SK-N-SH (cell line): Measurements from ENCODE around the gene PLA2G7. TPM values are rescaled to one million over a fixed set of nuclear protein-coding genes. Genes with fewer than 3 reads are reported as not detected.

ENCODE experiments used
- CTCF ChIA-PET: fragments of 300-600, 350-600 bp; formaldehyde crosslinking; extraction: SDS; loops from one replicate; lab custom pipeline; 2021; lab: Yijun Ruan, JAX
- POLR2A ChIA-PET: fragments of 350-600 bp; sonication (Branson Sonifier 250); formaldehyde crosslinking; extraction: SDS; loops from one replicate; lab custom pipeline; 2020; ENCODE audit warnings: antibody characterized with exemption, inconsistent platforms; lab: Yijun Ruan, JAX
- DNase-seq: peaks from one replicate; pipeline ENCODE4 v3.0.0; 2012
- H2AFZ ChIP-seq: fragments of 200-600 bp; sonication (generic); 2 replicates; pipeline ENCODE4 v1.8.1; 2016; ENCODE audit warnings: antibody characterized with exemption, mild to moderate bottlenecking, low read depth
- H3F3A ChIP-seq: fragments of 200-600 bp; sonication (generic); replicated peaks from 2 replicates; pipeline ENCODE3; 2016; ENCODE audit warnings: antibody characterized with exemption, mild to moderate bottlenecking; ENCODE audit not compliant: insufficient read depth
- H3K27ac ChIP-seq, 2 experiments: fragments of 200-500 bp in 1 of 2; fragments of 200-600 bp in 1 of 2; sonication (Bioruptor generic) in 1 of 2; sonication (generic), shearing (Covaris generic) in 1 of 2; 2 replicates each; pipeline versions ENCODE4 v1.5.1 to v1.6.1; 2014 to 2016; ENCODE audit warnings: low read depth in 2 of 2, inconsistent platforms in 1 of 2, low read length in 1 of 2, mild to moderate bottlenecking in 1 of 2, mixed read lengths in 1 of 2
- H3K27me3 ChIP-seq: fragments of 200-600 bp; sonication (generic), shearing (Covaris generic); 2 replicates; pipeline ENCODE4 v1.6.1; 2016; ENCODE audit warnings: mixed run types; ENCODE audit not compliant: insufficient read depth
- H3K36me3 ChIP-seq, 2 experiments: fragments of 200-500 bp in 1 of 2; fragments of 200-600 bp in 1 of 2; sonication (Bioruptor generic) in 1 of 2; sonication (generic) in 1 of 2; replicated peaks in 1 of 2; 2 replicates each; pipeline versions ENCODE3 to v1.5.1; 2014 to 2016; ENCODE audit warnings: low read length in 1 of 2, mild to moderate bottlenecking in 1 of 2; ENCODE audit not compliant: insufficient read depth in 2 of 2, control insufficient read depth in 1 of 2
- H3K4me1 ChIP-seq, 2 experiments: fragments of 200-500 bp in 1 of 2; fragments of 200-600 bp in 1 of 2; sonication (Bioruptor generic) in 1 of 2; sonication (generic), shearing (Covaris generic) in 1 of 2; 2 replicates each; pipeline versions ENCODE4 v1.5.1 to v1.6.1; 2014 to 2016; ENCODE audit warnings: low read depth in 1 of 2, low read length in 1 of 2, mixed run types in 1 of 2; ENCODE audit not compliant: insufficient read depth in 2 of 2, control insufficient read depth in 1 of 2
- H3K4me2 ChIP-seq: fragments of 200-600 bp; sonication (generic), shearing (Covaris generic); 2 replicates; pipeline ENCODE4 v1.6.1; 2017; ENCODE audit warnings: mixed run types
- H3K4me3 ChIP-seq, 2 experiments: fragments of 200-500 bp in 1 of 2; fragments of 200-600 bp in 1 of 2; sonication (Bioruptor generic) in 1 of 2; sonication (generic), shearing (Covaris generic) in 1 of 2; 2 replicates each; pipeline versions ENCODE4 v1.5.1 to v1.8.1; 2014 to 2016; ENCODE audit warnings: low read depth in 2 of 2, inconsistent platforms in 1 of 2, low read length in 1 of 2, mild to moderate bottlenecking in 1 of 2, mixed read lengths in 1 of 2, moderate library complexity in 1 of 2
- H3K79me2 ChIP-seq: fragments of 200-600 bp; sonication (generic); 2 replicates; pipeline ENCODE4 v1.8.1; 2017; ENCODE audit warnings: mild to moderate bottlenecking; ENCODE audit not compliant: insufficient read depth
- H3K9ac ChIP-seq: fragments of 200-600 bp; sonication (generic); 2 replicates; pipeline ENCODE4 v1.6.1; 2017; ENCODE audit warnings: mixed run types
- H3K9me2 ChIP-seq: fragments of 200-600 bp; sonication (generic); 2 replicates; pipeline ENCODE4 v1.6.1; 2017; ENCODE audit warnings: mixed run types
- H3K9me3 ChIP-seq: fragments of 200-600 bp; sonication (generic); 2 replicates; pipeline ENCODE4 v1.6.1; 2017; ENCODE audit warnings: mixed run types, mild to moderate bottlenecking, moderate library complexity
- H4K20me1 ChIP-seq: fragments of 200-600 bp; sonication (generic); 2 replicates; pipeline ENCODE4 v1.6.1; 2017; ENCODE audit warnings: mild to moderate bottlenecking, mixed run types; ENCODE audit not compliant: insufficient read depth
- CHD2 ChIP-seq: fragments of 150-350 bp; IDR thresholded peaks from 2 replicates; pipeline ENCODE4 v1.6.1; 2018; ENCODE audit warnings: low read length; ENCODE audit not compliant: partially characterized antibody
- ELF1 ChIP-seq: IDR thresholded peaks from 2 replicates; pipeline ENCODE4 v1.4.0; 2012
- EZH2phosphoT487 ChIP-seq: fragments of 200-600 bp; sonication (generic); IDR thresholded peaks from 2 replicates; pipeline ENCODE4 v1.6.1; 2017; ENCODE audit warnings: low read depth, mixed run types, mild to moderate bottlenecking, antibody characterized with exemption, moderate library complexity, borderline replicate concordance
- FOXJ3 ChIP-seq: sonication (generic); formaldehyde crosslinking; IDR thresholded peaks from 2 replicates; pipeline ENCODE4 v1.5.1; 2020; ENCODE audit warnings: mild to moderate bottlenecking, missing genetic modification reagents
- FOXM1 ChIP-seq: IDR thresholded peaks from 2 replicates; pipeline ENCODE4 v1.4.0; 2012; ENCODE audit warnings: low read depth, mild to moderate bottlenecking
- GABPA ChIP-seq: IDR thresholded peaks from 2 replicates; pipeline ENCODE4 v1.4.0; 2012; ENCODE audit warnings: low read depth, mild to moderate bottlenecking
- GATA2 ChIP-seq: sonication (generic); formaldehyde crosslinking; IDR thresholded peaks from 2 replicates; pipeline ENCODE4 v1.5.0; 2020; ENCODE audit warnings: mild to moderate bottlenecking, missing genetic modification reagents
- IRF3 ChIP-seq: fragments of 150-350 bp; IDR thresholded peaks from 2 replicates; pipeline ENCODE4 v1.6.1; 2016; ENCODE audit warnings: mild to moderate bottlenecking, low read depth, low read length
- JUND ChIP-seq: IDR thresholded peaks from 2 replicates; pipeline ENCODE4 v1.4.0; 2012
- MAX ChIP-seq: IDR thresholded peaks from 2 replicates; pipeline ENCODE4 v1.4.0; 2012; ENCODE audit warnings: low read depth
- MXI1 ChIP-seq: IDR thresholded peaks from 2 replicates; pipeline ENCODE4 v1.6.1; 2012; ENCODE audit warnings: mild to moderate bottlenecking, low read depth, low read length, improper control_type of control experiment
- NRF1 ChIP-seq: IDR thresholded peaks from 2 replicates; pipeline ENCODE4 v1.6.1; 2012; ENCODE audit warnings: low read depth, mild to moderate bottlenecking, low read length
- PBX3 ChIP-seq: IDR thresholded peaks from 2 replicates; pipeline ENCODE4; 2012
- POLR2AphosphoS5 ChIP-seq: IDR thresholded peaks from 2 replicates; pipeline ENCODE4 v1.6.1; 2012; ENCODE audit warnings: low read depth, low read length
- RCOR1 ChIP-seq: fragments of 150-350 bp; IDR thresholded peaks from 2 replicates; pipeline ENCODE4 v1.6.1; 2017; ENCODE audit warnings: antibody characterized with exemption, low read length
- RXRA ChIP-seq: IDR thresholded peaks from 2 replicates; pipeline ENCODE4 v1.4.0; 2012; ENCODE audit warnings: low read depth, mild to moderate bottlenecking, borderline replicate concordance
- SIN3A ChIP-seq: IDR thresholded peaks from 2 replicates; pipeline ENCODE4 v1.6.1; 2012; ENCODE audit warnings: low read depth, mild to moderate bottlenecking, low read length, moderate library complexity, borderline replicate concordance
- TCF12 ChIP-seq: IDR thresholded peaks from 2 replicates; pipeline ENCODE4 v1.4.0; 2012
- USF2 ChIP-seq: fragments of 150-350 bp; IDR thresholded peaks from 2 replicates; pipeline ENCODE4 v1.6.1; 2017; ENCODE audit warnings: antibody characterized with exemption, low read length, low read depth, borderline replicate concordance
- YY1 ChIP-seq: IDR thresholded peaks from 2 replicates; pipeline ENCODE4 v1.4.0; 2012; ENCODE audit warnings: low read depth, mild to moderate bottlenecking
- ZBTB33 ChIP-seq: IDR thresholded peaks from 2 replicates; pipeline ENCODE4 v1.4.0; 2012; ENCODE audit warnings: low read depth, borderline replicate concordance
- WGBS: methylation state at CpG from one replicate; pipeline ENCODE4 v1.1.6; 2017; ENCODE audit warnings: low lambda C conversion rate; 5-methylcytosine and 5-hydroxymethylcytosine counted together
- polyA plus RNA-seq, 3 experiments: library from polyadenylated mRNA; depleted of rRNA; stranded (reverse); fragments of >200 nt; gene quantifications; 2 replicates each; pipeline ENCODE4 v1.2.3, GENCODE V29; 2012

Gene PLA2G7
- polyA plus RNA-seq, 1 of the 3 experiments (the other 2 are of a cell fraction): not detected

GRCh38 chr6:46704562-46704961 is 30.6 kb downstream of the PLA2G7 start:
- Histone ChIP-seq H3K79me2 (no peaks in the 10 kb centered on the region), H2AFZ (no peak overlapping the region), H3K4me1 (no peaks in the 10 kb centered on the region), H3K36me3 (no peaks in the 10 kb centered on the region)
- 0% methylated on average over 3 of the region's 3 CpGs for WGBS
- TF ChIP-seq CHD2: no peak
- no peak for TF ChIP-seq EZH2phosphoT487
- TF ChIP-seq SIN3A: no peak
- no peak for TF ChIP-seq PBX3
- TF ChIP-seq, all 33 proteins: peak for 0
- ChIA-PET POLR2A (no interaction called here), CTCF (interaction anchor here (0.9 kb wide), 1 partner anchor 17 kb away, joined by 3 read pairs; no protein-coding TSS in a partner anchor)
- no peak overlapping the region for H3K9ac ChIP-seq
- H3K4me3 ChIP-seq: no peak overlapping the region
- DNase-seq: no peak
- no peaks in the 10 kb centered on the region for H3K9me3 ChIP-seq
- no peaks in the 10 kb centered on the region for H3K9me2 ChIP-seq
- no peaks in the 10 kb centered on the region for H3K27me3 ChIP-seq
- H3F3A ChIP-seq: no peaks in the 10 kb centered on the region
- H4K20me1 ChIP-seq: no peaks in the 10 kb centered on the region
- no peak overlapping the region for H3K4me2 ChIP-seq
- no peak overlapping the region for H3K27ac ChIP-seq

- H3K79me2 ChIP-seq: no peaks in the 10 kb centered on the region
- WGBS: 3% methylated on average over 1 of the region's 1 CpG
- no peak overlapping the region for H3K27ac ChIP-seq
- TF ChIP-seq ZBTB33 (no peak), MAX (no peak), EZH2phosphoT487 (no peak), GABPA (no peak), TCF12 (no peak), RCOR1 (no peak), YY1 (no peak), POLR2AphosphoS5 (no peak), GATA2 (CRISPR knock-in tag) (no peak), PBX3 (no peak), IRF3 (no peak), ELF1 (no peak), USF2 (no peak), FOXJ3 (CRISPR knock-in tag) (no peak), JUND (no peak), RXRA (no peak), NRF1 (no peak), MXI1 (no peak), FOXM1 (no peak), SIN3A (no peak)
- no peak overlapping the region for H2AFZ ChIP-seq
- H3K9me3 ChIP-seq: no peaks in the 10 kb centered on the region
- no peak overlapping the region for H3K4me2 ChIP-seq
- no peak overlapping the region for H3K4me3 ChIP-seq
- no peaks in the 10 kb centered on the region for H3K36me3 ChIP-seq
- no peak for DNase-seq
- H3K9me2 ChIP-seq: no peaks in the 10 kb centered on the region
- no peaks in the 10 kb centered on the region for H4K20me1 ChIP-seq
- ChIA-PET POLR2A (no interaction called here), CTCF (no interaction called here)
- no peaks in the 10 kb centered on the region for H3F3A ChIP-seq
- H3K4me1 ChIP-seq: no peaks in the 10 kb centered on the region
- no peaks in the 10 kb centered on the region for H3K27me3 ChIP-seq
- no peak overlapping the region for H3K9ac ChIP-seq
These were observed 35.2 kb downstream of the PLA2G7 start for GRCh38 chr6:46699970-46700369.
